Upper lobe of right lung (tissue), 1 donor: ENCODE data around the gene SLCO3A1. TPM values are rescaled to one million over a fixed set of nuclear protein-coding genes. Genes with fewer than 3 reads are reported as not detected.

Experiments used
- ATAC-seq: fragments of 200-7000 bp; cut with Tn5 transposase; one replicate; pipeline ENCODE4 v1.9.1; 2020; ENCODE audit warnings: mild to moderate bottlenecking, moderate library complexity
- DNase-seq: peaks from one replicate; pipeline ENCODE4 v3.0.0-alpha.2; 2020
- H3K27ac ChIP-seq: fragments of 200-600 bp; one replicate; pipeline ENCODE4 v1.8.0; 2022
- H3K27me3 ChIP-seq: fragments of 200-600 bp; one replicate; pipeline ENCODE4 v1.8.0; 2022; ENCODE audit warnings: mild to moderate bottlenecking
- H3K36me3 ChIP-seq: fragments of 200-600 bp; one replicate; pipeline ENCODE4 v1.8.0; 2022
- H3K4me1 ChIP-seq: fragments of 200-600 bp; one replicate; pipeline ENCODE4 v1.8.0; 2022
- H3K4me3 ChIP-seq: fragments of 200-600 bp; one replicate; pipeline ENCODE4 v1.8.0; 2022; ENCODE audit warnings: mild to moderate bottlenecking
- H3K9me3 ChIP-seq: fragments of 200-600 bp; one replicate; pipeline ENCODE4 v1.8.0; 2022
- CTCF ChIP-seq: fragments of 200-600 bp; IDR thresholded peaks from one replicate; pipeline ENCODE4 v1.8.0; 2022; ENCODE audit warnings: antibody characterized with exemption
- intact Hi-C: fragments of 100-400 bp; cut with DNase I; formaldehyde crosslinking; loops from one replicate; pipeline ENCODE4 v1.11.0; 2022
- total RNA-seq: library from RNA; stranded (reverse); fragmentation: NEBNext Ultra II Directional; extraction: Animal tissue kit (Norgen Biotek cat#: 25700); gene quantifications from one replicate; pipeline ENCODE4 v1.2.1, GENCODE V29; 2021
- donor health status: DM: no; HTN: yes; CAD: no; lungs with severe emphysema.

The SLCO3A1 gene
- total RNA-seq, 1 donor from 2014 or later: 50.6 TPM

DNA sequence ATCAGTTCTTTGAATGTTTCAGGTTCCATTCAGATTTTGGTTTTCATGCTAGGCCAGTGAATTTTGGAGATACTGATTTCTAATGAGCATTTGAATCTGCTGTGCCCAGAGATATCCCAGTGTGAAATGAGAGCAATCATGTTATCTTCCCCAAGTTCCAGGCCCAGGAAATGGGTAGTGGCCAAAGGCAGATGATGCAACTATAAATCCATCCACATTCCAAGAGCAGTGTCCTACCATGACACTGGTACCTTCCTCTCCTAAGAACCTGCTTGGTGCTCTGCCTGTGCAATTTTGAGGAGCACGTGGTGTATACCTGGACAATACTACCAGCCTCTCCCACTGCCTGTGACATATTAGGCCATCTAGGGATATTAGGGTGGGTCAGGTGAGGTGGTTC is 186.8 kb downstream of the SLCO3A1 start:
- Histone ChIP-seq H3K4me1 (no peaks in the 10 kb centered on the region), H3K27ac (no peak overlapping the region), H3K27me3 (no peaks in the 10 kb centered on the region), H3K9me3 (no peaks in the 10 kb centered on the region), H3K4me3 (no peak overlapping the region), H3K36me3 (no peaks in the 10 kb centered on the region)
- no peak for DNase-seq
- ATAC-seq: no peak
- TF ChIP-seq CTCF: no peak
- intact Hi-C loops: no loop called here

DNA sequence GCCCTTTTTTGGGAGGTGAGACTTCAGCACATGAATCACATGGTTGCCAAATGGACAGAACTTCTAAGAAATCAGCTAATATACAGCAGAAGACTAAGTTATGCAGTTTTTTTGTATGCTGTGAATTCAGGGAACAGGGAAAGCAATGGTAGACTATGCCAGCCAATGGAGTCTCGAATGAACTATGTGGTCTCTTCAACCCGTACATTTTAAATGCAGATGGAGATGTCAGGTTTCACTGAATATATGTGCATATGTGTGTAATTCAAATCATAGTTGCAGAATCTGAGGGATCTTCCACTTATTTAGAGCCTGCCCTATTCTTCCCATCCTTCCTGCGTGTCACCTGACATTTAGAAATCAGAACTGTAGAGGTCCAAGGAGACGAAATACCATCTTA is 187.9 kb downstream of the SLCO3A1 start:
- no peaks in the 10 kb centered on the region for H3K9me3 ChIP-seq
- no peak overlapping the region for H3K4me3 ChIP-seq
- no peak for TF ChIP-seq CTCF
- DNase-seq: no peak
- no peaks in the 10 kb centered on the region for H3K27me3 ChIP-seq
- no peak overlapping the region for H3K27ac ChIP-seq
- ATAC-seq: no peak
- intact Hi-C loops: no loop called here
- H3K4me1 ChIP-seq: no peaks in the 10 kb centered on the region
- no peaks in the 10 kb centered on the region for H3K36me3 ChIP-seq

DNA sequence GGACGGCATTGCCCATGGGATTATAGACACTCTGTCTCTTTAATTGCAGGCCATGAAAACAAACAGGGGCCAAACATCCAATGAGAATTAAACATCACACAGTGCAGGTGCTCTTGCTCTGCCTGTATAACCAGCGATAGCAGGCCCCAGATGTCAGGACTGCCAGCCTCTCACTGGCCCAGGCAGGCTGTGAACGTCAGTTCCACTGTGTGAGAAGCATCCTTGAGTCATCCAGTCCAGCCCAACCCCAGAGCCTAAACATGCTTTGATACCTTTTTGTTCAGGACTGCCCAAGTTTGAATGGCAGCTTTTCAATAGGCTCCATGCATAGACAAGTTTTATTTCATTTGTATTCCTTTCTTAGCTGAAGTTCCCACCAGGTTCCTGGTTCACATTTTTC is 189.8 kb downstream of the SLCO3A1 start:
- H3K27me3 ChIP-seq: no peaks in the 10 kb centered on the region
- TF ChIP-seq CTCF: no peak
- intact Hi-C loops: no loop called here
- H3K36me3 ChIP-seq: no peaks in the 10 kb centered on the region
- no peaks in the 10 kb centered on the region for H3K9me3 ChIP-seq
- no peak for DNase-seq
- no peak overlapping the region for H3K27ac ChIP-seq
- H3K4me3 ChIP-seq: no peak overlapping the region
- no peak for ATAC-seq
- H3K4me1 ChIP-seq: no peaks in the 10 kb centered on the region

- H3K9me3 ChIP-seq: no peaks in the 10 kb centered on the region
- no peak for TF ChIP-seq CTCF
- ATAC-seq (no peak), DNase-seq (no peak)
- H3K4me3 ChIP-seq: no peak overlapping the region
- intact Hi-C loops: no loop called here
- H3K27ac ChIP-seq: no peak overlapping the region
- H3K27me3 ChIP-seq: no peaks in the 10 kb centered on the region
- H3K36me3 ChIP-seq: no peaks in the 10 kb centered on the region
- H3K4me1 ChIP-seq: peaks cover 2% of the 10 kb centered on the region
Observed at GRCh38 chr15:92044203-92044909, 190.8 kb downstream of the SLCO3A1 start.

DNA sequence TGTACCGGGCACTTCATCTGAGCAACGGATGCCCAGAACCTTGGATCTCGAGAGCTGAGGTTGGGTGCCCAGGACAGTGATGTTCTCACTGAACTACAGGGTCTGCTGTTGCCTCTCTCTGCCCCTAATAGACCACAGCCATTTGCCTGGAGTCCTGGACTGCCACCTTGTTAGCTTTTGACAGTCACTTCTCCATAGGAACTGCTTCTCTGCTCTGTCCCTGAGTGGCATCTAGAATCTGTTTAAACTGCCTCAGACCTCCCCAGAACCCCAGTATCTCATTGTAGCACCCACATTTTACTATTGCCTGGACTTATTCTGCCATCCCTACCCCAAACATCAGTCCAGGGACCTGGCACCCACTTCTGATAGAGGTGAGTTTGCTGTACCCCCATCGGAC is 194.4 kb downstream of the SLCO3A1 start:
- no peak overlapping the region for H3K27ac ChIP-seq
- DNase-seq (no peak), ATAC-seq (no peak)
- no peaks in the 10 kb centered on the region for H3K9me3 ChIP-seq
- no peaks in the 10 kb centered on the region for H3K36me3 ChIP-seq
- TF ChIP-seq CTCF: no peak
- no peaks in the 10 kb centered on the region for H3K27me3 ChIP-seq
- H3K4me3 ChIP-seq: no peak overlapping the region
- H3K4me1 ChIP-seq: peaks cover 13% of the 10 kb centered on the region
- intact Hi-C loops: no loop called here

- ATAC-seq (no peak), DNase-seq (no peak)
- Histone ChIP-seq H3K36me3 (no peaks in the 10 kb centered on the region), H3K27ac (no peak overlapping the region), H3K4me3 (no peak overlapping the region), H3K4me1 (peaks cover 13% of the 10 kb centered on the region), H3K27me3 (no peaks in the 10 kb centered on the region), H3K9me3 (no peaks in the 10 kb centered on the region)
- no peak for TF ChIP-seq CTCF
- intact Hi-C loops: no loop called here
Observed at GRCh38 chr15:92048739-92049138, 195.2 kb downstream of the SLCO3A1 start.
